GM12873 (cell line): ENCODE data around the gene RPS6KA4.

Experiments
- TF ChIP-seq, protein P1 (sequence below): IDR thresholded peaks from 2 replicates; pipeline ENCODE4 v1.5.1; 2012; ENCODE audit warnings: low read depth, mild to moderate bottlenecking, moderate library complexity, low read length, control low read depth; ENCODE audit not compliant: insufficient read depth; ENCODE audit errors: missing control alignments

The RPS6KA4 gene

DNA sequence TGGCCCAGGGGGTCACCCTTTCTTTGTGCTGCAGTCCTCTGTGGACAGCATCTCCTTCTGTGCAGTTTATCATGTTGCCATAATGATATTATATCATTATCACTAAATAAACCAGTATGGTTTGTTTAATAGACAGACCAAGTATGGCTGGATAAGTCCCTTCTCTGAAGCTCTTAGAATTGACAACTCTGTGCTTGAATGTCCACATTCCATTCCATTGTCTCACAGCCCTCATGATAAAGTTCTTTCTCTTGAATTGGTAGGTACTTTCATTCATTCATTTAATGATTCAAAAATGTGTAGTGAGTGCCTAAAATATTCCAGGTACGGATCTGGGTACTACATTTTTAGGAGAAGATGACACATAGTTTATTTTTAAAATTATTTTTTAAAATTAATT, 7.8 kb downstream of the RPS6KA4 start:
- TF ChIP-seq, protein P1, sequence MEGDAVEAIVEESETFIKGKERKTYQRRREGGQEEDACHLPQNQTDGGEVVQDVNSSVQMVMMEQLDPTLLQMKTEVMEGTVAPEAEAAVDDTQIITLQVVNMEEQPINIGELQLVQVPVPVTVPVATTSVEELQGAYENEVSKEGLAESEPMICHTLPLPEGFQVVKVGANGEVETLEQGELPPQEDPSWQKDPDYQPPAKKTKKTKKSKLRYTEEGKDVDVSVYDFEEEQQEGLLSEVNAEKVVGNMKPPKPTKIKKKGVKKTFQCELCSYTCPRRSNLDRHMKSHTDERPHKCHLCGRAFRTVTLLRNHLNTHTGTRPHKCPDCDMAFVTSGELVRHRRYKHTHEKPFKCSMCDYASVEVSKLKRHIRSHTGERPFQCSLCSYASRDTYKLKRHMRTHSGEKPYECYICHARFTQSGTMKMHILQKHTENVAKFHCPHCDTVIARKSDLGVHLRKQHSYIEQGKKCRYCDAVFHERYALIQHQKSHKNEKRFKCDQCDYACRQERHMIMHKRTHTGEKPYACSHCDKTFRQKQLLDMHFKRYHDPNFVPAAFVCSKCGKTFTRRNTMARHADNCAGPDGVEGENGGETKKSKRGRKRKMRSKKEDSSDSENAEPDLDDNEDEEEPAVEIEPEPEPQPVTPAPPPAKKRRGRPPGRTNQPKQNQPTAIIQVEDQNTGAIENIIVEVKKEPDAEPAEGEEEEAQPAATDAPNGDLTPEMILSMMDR, result no peak

DNA sequence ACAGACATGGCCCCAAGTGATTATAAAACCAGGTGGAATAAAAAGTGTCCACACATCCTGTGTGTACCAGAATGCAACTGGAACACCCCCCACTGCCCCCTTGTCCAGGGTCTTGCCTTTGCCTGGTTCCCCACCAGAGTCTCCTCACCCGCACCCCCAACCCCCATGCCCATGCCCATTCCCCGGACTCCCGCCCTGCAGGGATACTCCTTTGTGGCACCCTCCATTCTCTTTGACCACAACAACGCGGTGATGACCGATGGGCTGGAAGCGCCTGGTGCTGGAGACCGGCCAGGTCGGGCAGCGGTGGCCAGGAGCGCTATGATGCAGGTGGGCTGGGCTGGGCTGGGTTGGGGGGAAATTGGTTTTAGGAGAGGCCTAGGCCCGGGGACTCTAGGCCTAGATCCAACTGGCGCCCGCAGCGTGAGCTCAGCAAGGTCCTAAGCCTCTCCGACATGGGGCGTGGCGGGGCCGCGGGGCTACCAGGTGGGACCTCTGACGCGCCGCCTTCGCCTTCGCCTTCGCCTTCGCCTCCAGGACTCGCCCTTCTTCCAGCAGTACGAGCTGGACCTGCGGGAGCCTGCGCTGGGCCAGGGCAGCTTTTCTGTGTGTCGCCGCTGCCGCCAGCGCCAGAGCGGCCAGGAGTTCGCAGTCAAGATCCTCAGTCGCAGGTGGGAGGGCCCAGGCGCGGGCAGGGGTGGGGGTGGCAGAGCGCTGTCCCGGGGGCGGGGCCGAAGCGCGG, 9.1 kb downstream of the RPS6KA4 start:
- TF ChIP-seq, protein P1, result no peak

DNA sequence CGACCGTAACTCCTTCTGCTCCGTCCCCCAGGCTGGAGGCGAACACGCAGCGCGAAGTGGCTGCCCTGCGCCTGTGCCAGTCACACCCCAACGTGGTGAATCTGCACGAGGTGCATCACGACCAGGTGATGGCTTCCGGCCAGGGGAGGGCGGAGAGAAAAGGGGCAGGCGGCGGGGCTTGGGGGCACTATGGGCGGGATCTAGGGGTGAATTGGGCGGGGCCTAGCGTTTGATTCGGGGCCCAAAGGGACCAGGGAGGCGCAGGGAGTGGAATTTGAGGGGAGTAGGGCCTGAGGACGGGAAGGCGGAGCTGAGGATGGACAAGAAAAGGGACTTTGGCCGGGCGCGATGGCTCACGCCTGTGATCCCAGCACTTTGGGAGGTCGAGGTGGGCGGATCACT, 9.7 kb downstream of the RPS6KA4 start:
- TF ChIP-seq, protein P1, result no peak

DNA sequence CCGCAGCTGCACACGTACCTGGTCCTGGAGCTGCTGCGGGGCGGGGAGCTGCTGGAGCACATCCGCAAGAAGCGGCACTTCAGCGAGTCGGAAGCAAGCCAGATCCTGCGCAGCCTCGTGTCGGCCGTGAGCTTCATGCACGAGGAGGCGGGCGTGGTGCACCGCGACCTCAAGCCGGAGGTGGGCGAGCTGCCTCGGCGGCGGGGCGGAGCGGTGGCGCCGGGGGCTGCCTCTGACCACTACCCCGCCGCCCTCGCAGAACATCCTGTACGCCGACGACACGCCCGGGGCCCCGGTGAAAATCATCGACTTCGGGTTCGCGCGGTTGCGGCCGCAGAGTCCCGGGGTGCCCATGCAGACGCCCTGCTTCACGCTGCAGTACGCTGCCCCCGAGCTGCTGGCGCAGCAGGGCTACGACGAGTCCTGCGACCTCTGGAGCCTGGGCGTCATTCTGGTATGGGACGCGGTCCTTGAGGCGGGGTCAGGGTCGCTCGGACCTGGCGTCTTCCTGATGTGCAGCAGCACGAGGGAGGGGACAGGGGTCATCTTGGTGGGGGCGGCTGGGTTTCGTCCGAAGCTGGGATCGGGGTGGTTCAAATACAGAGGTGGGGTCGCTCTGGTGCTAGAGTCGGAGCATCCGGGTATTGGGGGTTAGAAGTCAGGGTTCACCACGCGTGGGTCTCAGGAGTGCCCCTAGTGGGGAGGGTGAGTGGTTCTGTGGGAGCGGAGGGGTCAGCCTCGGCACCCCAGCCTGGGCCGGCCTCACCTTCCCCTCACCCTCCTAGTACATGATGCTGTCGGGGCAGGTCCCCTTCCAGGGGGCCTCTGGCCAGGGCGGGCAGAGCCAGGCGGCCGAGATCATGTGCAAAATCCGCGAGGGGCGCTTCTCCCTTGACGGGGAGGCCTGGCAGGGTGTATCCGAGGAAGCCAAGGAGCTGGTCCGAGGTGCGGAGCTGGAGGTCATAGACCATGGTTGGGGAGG, 10.8 kb downstream of the RPS6KA4 start:
- TF ChIP-seq, protein P1, result peak; percentile 27

DNA sequence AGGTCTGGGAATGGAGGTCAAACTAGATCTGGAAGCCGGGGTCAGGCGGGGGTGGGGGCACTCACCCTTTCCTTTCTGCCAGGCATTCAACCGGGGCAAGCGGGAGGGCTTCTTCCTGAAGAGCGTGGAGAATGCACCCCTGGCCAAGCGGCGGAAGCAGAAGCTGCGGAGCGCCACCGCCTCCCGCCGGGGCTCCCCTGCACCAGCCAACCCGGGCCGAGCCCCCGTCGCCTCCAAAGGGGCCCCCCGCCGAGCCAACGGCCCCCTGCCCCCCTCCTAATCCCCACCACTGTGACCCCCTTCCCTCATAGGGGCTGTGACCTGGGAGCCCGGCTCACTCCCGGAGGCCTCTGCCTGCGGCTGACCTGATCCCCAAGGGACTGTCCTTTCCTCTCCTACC, 12.2 kb downstream of the RPS6KA4 start:
- TF ChIP-seq, protein P1, result no peak

DNA sequence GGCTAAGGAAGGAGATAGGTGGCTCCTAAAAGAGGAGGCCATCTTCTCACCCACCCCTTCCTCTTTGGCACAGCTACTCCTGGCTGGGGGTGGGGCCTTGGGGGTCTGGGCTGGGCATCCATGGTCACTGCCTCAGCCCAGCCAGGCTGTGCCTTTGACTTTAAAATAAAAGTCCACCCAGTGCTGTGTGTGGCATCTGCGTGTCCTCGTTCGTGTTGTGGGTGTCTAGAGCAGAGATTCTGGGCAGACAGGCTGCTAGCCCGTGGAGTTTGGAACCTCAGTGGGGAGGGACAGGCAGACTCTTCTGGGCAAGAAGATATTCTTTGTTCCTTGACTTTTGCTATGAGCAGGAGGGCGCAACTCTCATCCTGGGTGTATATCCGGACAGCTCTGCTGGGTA, 13.1 kb downstream of the RPS6KA4 start:
- TF ChIP-seq, protein P1, result no peak

DNA sequence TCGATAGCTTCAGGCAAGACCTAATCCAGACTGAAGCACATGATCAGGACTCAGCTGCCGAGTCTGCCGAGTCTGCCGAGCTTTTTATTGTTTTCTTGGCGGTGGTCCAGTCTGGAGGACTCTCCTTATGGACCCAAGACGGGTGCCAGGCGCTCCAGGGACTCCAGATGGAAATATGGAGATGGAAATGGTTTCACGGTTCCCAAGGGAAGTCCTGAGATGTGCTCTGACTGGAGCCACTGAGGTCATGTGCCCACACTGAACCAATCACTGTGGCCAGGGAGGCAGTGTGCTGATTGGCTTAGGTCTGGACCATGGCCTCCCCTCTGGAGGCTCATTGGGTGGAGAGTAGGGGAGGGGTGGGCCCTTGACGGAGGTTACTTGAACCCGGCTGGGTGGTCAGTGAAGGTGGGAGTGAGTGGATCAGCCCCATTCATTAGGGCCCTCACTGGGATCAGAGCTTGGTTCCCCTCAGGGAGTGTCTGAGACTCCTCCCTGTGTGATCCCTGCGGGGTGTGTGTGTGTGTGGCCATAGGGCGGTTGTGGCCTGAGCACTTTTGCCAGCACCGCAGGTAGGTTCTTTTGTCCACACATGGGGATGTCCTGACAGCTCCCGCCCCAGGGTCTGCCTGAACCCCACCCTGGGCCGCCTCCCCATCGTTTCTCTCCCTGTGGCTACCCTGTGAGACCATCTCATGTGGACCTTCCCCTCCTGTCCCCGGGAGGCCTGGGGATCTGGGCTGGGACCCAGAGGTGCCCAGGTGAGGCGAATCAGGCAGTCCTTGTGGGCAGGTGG, 14.0 kb downstream of the RPS6KA4 start:
- TF ChIP-seq, protein P1, result no peak
